PC-3 (cell line): ENCODE measurements around the gene MYO5B.

Experiments
- EZH2 ChIP-seq: fragments of 300-600 bp; sonication (generic); IDR thresholded peaks from one replicate; pipeline ENCODE4 v1.6.1; 2017; ENCODE audit warnings: antibody characterized with exemption, mild to moderate bottlenecking, low read length; ENCODE audit not compliant: unreplicated experiment
- EZH2phosphoT487 ChIP-seq: fragments of 300-600 bp; sonication (generic); IDR thresholded peaks from 2 replicates; pipeline ENCODE4 v1.6.1; 2018; ENCODE audit warnings: mild to moderate bottlenecking, antibody characterized with exemption, low read length, borderline replicate concordance
- TF ChIP-seq, protein P1 (sequence below): fragments of 300-600 bp; sonication (generic); conservative IDR thresholded peaks from 2 replicates; pipeline ENCODE4 v1.5.1; 2017; ENCODE audit warnings: antibody characterized with exemption, low read depth, mild to moderate bottlenecking, low read length

DNA sequence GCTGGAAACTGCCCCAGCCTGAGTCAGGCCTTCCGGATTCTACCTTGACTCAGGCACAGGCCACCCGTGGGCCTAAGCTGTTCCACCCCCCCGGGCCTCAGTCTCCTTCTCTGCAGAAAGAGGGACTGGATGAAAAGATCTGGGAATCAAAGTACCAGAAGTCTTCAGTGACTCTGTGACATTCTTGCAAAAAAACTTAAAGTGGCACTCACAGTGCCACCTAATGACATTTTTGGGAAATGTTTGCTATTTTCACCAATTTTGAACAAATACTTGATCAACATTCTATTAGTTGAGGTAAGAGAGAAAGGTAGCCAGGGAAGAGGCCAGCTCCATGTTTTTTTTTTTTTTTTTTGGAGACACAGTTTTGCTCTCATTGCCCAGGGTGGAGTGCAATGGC lies 333.3 kb downstream of the MYO5B start:
- TF ChIP-seq, protein P1, sequence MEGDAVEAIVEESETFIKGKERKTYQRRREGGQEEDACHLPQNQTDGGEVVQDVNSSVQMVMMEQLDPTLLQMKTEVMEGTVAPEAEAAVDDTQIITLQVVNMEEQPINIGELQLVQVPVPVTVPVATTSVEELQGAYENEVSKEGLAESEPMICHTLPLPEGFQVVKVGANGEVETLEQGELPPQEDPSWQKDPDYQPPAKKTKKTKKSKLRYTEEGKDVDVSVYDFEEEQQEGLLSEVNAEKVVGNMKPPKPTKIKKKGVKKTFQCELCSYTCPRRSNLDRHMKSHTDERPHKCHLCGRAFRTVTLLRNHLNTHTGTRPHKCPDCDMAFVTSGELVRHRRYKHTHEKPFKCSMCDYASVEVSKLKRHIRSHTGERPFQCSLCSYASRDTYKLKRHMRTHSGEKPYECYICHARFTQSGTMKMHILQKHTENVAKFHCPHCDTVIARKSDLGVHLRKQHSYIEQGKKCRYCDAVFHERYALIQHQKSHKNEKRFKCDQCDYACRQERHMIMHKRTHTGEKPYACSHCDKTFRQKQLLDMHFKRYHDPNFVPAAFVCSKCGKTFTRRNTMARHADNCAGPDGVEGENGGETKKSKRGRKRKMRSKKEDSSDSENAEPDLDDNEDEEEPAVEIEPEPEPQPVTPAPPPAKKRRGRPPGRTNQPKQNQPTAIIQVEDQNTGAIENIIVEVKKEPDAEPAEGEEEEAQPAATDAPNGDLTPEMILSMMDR, result peak; percentile 45; the same call in 1 of the 2 replicates
- no peak for TF ChIP-seq EZH2
- no peak for TF ChIP-seq EZH2phosphoT487
